Thoracic aorta (tissue), 2 donors: ENCODE measurements around the gene ZNF592. TPM values are rescaled to one million over a fixed set of nuclear protein-coding genes. Genes with fewer than 3 reads are reported as not detected.
A peak's percentile ranks its signal among the peaks of the same experiment; 100 is the strongest.

ENCODE experiments used
- ATAC-seq: fragments of 150-250 bp; one replicate; pipeline ENCODE4 v1.8.0; 2017; ENCODE audit warnings: low read depth; ENCODE audit not compliant: insufficient number of reproducible peaks, low FRiP score
- DNase-seq: peaks from one replicate; pipeline ENCODE4 v3.0.0-alpha.2; 2020; ENCODE audit warnings: low spot score
- H3K27ac ChIP-seq, 2 donors: fragments of 200-600 bp; sonication (generic); 1 replicate in 1 of 2; 2 replicates in 1 of 2; pipeline ENCODE4 v1.5.1; 2016; ENCODE audit warnings: mild to moderate bottlenecking in 2 of 2, moderate library complexity in 2 of 2
- H3K27me3 ChIP-seq: fragments of 200-600 bp; sonication (generic); replicated peaks from 2 replicates; pipeline ENCODE4 v1.6.0; 2016; ENCODE audit warnings: mild to moderate bottlenecking; ENCODE audit not compliant: insufficient read depth
- H3K36me3 ChIP-seq: fragments of 200-600 bp; sonication (generic); one replicate; pipeline ENCODE4 v1.5.1; 2016
- H3K4me1 ChIP-seq, 2 donors: fragments of 200-600 bp; sonication (generic); 1 replicate in 1 of 2; 2 replicates in 1 of 2; pipeline versions ENCODE4 v1.5.1 to v1.6.0; 2016; ENCODE audit warnings: low read depth in 2 of 2, mild to moderate bottlenecking in 1 of 2; ENCODE audit not compliant: control insufficient read depth in 1 of 2
- H3K4me3 ChIP-seq: fragments of 200-600 bp; sonication (generic); 2 replicates; pipeline ENCODE4 v1.5.1; 2016; ENCODE audit warnings: mild to moderate bottlenecking
- H3K9me3 ChIP-seq: fragments of 200-600 bp; sonication (generic); 2 replicates; pipeline ENCODE4 v1.5.1; 2016
- CTCF ChIP-seq: fragments of 200-600 bp; sonication (generic); IDR thresholded peaks from one replicate; pipeline ENCODE4 v1.5.1; 2019; ENCODE audit warnings: antibody characterized with exemption
- total RNA-seq, 2 donors: library from RNA; depleted of rRNA; stranded (reverse); fragments of >200 nt; gene quantifications; one replicate each; pipeline versions ENCODE4 v1.1.0 to v1.2.3, GENCODE V29; 2016

The ZNF592 gene
- total RNA-seq, 2 donors from 2014 or later = 24.4 to 26.7 TPM

GRCh38 chr15:84839714-84840113 is 91.3 kb downstream of the ZNF592 start:
- Histone ChIP-seq H3K4me1 (peaks cover 24 to 88% of the 10 kb centered on the region in 2 donors), H3K9me3 (no peaks in the 10 kb centered on the region), H3K27me3 (no peaks in the 10 kb centered on the region), H3K4me3 (no peak overlapping the region), H3K27ac (peak overlapping the region; percentile 97 to 99), H3K36me3 (peaks cover 13% of the 10 kb centered on the region)
- ATAC-seq = no peak
- DNase-seq = no peak
- TF ChIP-seq CTCF = no peak

GRCh38 chr15:84840255-84840654 is 91.9 kb downstream of the ZNF592 start:
- Histone ChIP-seq H3K4me1 (peaks cover 30 to 88% of the 10 kb centered on the region in 2 donors), H3K36me3 (peaks cover 13% of the 10 kb centered on the region), H3K27ac (peak overlapping the region; percentile 97 to 99), H3K27me3 (no peaks in the 10 kb centered on the region), H3K9me3 (no peaks in the 10 kb centered on the region), H3K4me3 (peak overlapping the region; percentile 13)
- ATAC-seq (no peak), DNase-seq (no peak)
- no peak for TF ChIP-seq CTCF

GRCh38 chr15:84840741-84841429 is 92.5 kb downstream of the ZNF592 start:
- peak; percentile 58 for DNase-seq
- H3K4me1 ChIP-seq = peaks cover 33 to 88% of the 10 kb centered on the region in 2 donors
- ATAC-seq = peak; percentile 94

GRCh38 chr15:84842781-84843180 is 94.4 kb downstream of the ZNF592 start:
- ATAC-seq (no peak), DNase-seq (no peak)
- Histone ChIP-seq H3K9me3 (no peaks in the 10 kb centered on the region), H3K4me3 (no peak overlapping the region), H3K27ac (peak overlapping the region; percentile 97 to 99), H3K36me3 (peaks cover 5% of the 10 kb centered on the region), H3K27me3 (no peaks in the 10 kb centered on the region), H3K4me1 (peaks cover 34 to 72% of the 10 kb centered on the region in 2 donors)
- no peak for TF ChIP-seq CTCF

More at GRCh38 chr15:84840741-84841429, 92.5 kb downstream of the ZNF592 start:
- peak overlapping the region; percentile 97 to 99 for H3K27ac ChIP-seq
- no peaks in the 10 kb centered on the region for H3K9me3 ChIP-seq
- no peaks in the 10 kb centered on the region for H3K27me3 ChIP-seq
- peaks cover 10% of the 10 kb centered on the region for H3K36me3 ChIP-seq
- no peak for TF ChIP-seq CTCF
- H3K4me3 ChIP-seq = peak overlapping the region; percentile 25

- no peak for TF ChIP-seq CTCF
Observed at GRCh38 chr15:84844964-84845363, 96.6 kb downstream of the ZNF592 start.

More at GRCh38 chr15:84844964-84845363, 96.6 kb downstream of the ZNF592 start:
- no peak for ATAC-seq
- no peak overlapping the region for H3K4me3 ChIP-seq
- peak overlapping the region; percentile 79 to 99 for H3K27ac ChIP-seq
- H3K4me1 ChIP-seq = peaks cover 24 to 52% of the 10 kb centered on the region in 2 donors
- no peaks in the 10 kb centered on the region for H3K27me3 ChIP-seq
- no peak for DNase-seq
- no peaks in the 10 kb centered on the region for H3K36me3 ChIP-seq
- H3K9me3 ChIP-seq = no peaks in the 10 kb centered on the region
